Suppressor macrophage (primary cell): Measurements from ENCODE around the gene LMO7.

ENCODE experiments used
- DNase-seq, 4 experiments: peaks; one replicate each; pipeline ENCODE4 v3.0.0-alpha.2; 2020 to 2022

Gene LMO7

DNA sequence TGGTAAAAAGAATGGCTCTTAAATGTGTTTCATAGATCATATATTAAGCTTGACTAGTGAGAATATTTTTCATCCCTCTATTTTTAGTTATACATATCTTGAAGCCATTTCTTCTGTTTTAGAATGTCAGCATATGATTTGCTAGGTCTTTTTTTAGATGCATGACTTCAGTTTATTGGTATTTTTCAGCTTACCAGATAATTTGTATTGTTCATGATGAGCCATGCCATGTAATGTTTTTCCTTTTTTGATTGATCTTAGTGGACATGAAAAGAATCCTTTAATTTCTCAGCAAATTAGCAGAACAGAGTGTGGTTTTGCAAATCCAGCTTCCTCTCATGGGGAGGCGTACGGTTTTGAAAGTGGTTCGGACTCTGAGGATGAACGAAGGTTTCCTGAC, 168.5 kb downstream of the LMO7 start:
- no peak for DNase-seq

DNA sequence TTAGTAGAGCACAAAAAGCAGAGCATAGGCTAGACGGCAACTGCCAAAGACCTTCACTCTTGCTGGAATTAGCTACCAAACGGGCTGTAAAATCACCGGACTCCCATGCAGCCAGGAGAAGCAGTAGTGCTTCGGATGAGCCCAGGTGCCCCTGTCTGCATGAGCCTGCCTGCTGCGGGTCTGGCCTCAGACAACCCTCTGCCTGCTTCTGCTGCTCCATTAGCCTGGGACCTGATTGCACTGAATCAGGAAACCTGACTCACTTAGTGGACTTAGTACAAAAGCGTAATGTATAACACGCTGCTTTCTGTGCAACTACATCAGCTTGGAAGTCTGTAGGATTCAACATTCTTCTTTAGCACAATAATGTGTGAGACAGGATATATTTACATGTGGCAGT, 170.0 kb downstream of the LMO7 start:
- no peak for DNase-seq

DNA sequence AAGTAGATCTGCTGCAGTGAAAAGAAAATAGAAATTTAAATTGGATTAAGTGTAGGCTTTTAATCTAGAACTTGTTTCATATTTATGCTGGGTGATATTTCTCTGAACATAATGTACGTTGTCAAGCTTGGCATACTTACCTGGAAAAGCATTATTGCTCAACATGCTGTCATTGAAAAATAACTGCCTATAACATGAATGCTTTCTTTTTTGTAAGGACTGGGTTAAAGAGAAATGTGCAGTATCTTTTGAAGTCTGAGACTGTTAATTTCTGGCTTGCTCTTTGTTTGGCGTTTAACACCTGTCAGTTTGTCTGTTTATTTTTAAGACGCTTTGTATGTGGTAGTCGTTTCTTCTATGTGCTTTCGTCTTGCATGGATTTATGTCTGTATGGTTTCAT, 175.2 kb downstream of the LMO7 start:
- no peak for DNase-seq

DNA sequence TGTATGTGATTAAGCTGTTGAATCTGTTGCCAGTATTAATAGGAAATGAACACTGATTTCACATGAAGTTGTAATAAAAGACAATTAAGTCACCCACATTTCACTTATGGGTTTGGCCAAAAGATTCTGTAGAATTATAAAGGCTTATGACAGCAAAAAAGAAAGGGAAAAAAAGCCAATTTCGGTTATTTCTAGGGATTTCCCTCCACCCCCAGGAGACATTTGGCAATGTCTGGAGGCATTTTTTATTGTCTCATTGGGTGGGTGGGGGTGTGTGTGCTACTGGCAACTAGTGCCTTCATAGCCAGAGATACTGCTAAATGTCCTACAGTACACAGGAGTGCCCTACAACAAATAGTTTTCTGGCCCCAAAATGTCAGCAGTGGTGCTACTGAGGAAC, 175.7 kb downstream of the LMO7 start:
- DNase-seq = no peak

DNA sequence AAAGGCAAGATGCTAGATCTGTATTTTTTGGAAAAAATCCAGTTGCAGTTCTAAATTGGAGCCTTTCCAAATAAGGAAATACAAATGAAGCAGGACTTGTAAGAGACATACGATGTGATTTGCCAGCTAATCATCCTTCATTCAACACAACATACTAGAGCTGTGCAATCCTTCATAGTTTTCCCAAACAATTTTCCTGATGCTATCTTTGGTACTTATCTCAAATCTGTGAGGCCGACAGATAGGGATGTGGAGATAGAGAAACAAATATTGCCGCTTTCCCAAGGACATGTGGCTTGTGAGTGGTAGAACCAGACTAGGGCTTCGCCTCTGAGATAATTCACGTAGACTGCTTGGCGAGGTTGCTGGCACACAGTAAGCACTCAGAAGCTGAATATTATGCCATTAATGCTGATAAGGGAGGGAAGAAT, 176.6 kb downstream of the LMO7 start:
- DNase-seq = no peak

DNA sequence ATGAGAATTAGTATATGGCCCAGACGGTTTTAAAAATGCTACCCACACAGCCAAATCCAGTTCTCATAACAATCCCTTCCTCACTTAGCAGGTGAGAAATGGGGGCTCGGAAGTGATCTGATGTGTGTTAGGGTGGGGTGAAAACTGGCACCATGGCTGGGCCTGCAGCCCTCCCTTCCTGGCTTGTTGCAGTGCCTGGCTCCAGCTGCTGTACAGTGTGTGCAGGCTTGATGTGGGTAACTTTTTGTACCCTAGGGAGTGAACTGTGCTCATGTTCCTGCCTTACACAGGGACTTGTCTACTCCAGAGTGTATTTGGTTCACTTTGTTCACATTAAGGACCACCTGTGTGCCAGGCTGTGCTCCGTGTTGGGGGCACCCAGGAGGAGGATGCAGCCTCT, 177.2 kb downstream of the LMO7 start:
- DNase-seq = no peak

DNA sequence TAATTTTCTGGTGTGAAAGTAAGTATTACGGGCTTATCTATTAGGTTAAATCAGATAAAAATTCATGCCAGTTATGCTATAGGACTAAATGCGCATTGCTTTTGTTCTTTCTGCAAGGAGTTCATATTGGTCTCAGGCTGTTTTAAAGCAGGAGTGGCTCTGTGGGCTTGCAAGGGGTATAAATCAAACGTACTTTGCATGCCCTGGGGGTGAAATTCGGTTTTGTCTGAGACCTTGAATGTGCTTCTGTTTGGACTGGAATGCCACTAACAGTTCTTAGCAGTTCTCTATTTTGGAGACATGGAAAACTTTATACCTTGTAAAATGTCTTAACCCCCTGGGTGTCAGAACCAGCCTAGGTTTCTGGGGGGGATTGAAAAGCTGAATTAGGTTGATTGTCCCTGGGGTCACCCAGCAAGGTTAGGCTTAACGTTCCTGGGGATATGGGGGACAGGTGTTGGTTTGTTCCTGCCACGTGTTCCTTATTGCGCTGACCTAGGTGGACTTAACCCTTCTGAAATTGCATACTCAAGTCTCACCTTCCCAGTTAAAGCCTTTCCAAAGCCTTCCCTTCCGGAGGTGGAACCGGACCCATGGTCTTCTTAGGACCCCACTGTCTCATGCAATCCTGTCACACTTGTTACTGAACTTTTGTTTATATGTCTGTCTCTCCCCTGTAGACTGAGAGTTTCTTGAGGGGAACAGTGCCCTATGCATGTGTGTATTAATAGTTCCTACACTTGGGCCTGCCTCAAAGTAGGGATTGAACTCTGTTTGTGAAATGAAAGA, 182.2 kb downstream of the LMO7 start:
- no peak for DNase-seq

DNA sequence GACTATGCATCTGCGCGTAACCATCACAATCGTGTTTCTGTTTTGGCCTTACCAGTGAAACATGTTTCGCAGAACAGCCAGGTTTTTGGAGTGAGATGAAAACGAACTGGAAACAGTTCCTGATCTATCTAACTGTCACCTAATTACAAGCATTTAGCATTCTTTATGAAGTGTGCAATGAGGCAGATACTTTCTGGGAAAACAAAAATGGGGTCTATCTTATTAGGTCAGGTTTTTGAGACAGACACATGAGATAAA, 182.8 kb downstream of the LMO7 start:
- DNase-seq = no peak

DNA sequence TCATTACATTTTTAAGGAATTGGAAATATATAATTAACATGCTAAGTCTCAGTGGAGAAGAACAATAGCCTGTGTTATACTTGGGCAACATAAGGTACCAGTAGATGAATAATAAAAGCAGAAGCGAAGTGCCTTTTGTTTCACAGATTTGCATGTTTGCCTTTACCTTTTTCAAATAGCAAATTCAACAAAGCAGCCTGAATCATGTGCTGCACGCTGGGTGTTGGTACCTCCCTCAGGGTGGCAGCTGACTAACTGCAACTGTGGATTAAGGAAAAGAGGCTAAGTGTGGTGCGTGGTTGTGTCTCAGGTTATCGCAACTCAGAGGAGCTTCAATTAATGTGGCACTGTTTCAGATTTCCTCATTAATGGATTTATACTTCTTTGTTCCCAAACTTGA, 189.0 kb downstream of the LMO7 start:
- no peak for DNase-seq

DNA sequence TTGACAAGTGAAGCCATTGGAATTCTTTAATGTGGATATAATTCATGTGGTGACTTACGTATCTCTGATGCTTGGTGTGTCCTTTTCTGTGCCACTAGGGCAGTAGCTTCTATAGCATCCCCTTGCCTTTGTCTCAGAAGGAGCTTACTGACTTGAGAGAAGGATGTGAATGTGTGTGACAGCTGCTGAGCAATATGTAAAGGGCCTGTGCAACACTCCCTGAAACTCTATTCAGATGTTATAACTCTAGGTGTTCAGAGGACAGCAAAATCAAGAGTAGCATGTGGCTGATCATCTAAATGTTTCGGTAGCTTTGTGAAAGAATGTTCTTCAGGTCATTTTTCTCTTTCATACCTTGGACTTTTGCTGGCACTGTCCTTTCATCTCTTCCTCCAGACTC, 189.5 kb downstream of the LMO7 start:
- no peak for DNase-seq

DNA sequence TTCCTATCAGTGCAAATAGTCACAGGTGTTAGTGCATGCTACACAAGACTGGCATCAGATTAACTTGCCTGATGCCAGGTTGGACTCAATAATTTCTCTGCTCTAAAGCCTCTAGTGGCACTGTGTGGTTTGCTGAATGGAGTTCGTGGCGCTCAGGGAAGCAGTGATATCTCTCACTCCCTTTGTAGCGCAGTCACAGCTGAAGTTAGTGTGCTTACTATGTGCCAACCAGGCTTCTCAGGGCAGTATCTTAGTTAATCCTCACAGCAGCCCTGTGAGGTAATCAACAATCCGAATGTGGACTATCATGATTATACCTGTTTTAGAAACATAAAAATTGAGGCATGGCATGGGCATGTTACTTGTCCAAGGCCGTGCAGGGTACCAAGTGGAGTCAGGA, 190.3 kb downstream of the LMO7 start:
- no peak for DNase-seq

DNA sequence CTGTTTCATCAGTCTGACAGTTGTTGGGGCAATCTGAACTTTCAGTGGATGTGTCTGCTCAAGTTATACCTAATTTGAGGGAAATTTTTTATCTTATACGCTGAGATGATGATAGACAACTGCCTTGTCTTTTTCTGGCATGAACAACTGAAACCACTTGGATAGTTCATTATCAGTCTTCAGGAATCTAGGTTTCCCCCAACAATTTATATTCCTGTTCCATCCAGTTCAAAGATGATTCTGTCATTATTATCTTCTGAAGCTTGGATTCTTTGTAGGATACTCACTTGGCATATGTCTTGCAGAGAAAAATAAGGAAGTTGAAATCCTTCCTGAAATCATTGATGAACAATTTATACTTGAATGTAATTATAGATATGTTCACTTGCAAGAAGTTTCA, 193.7 kb downstream of the LMO7 start:
- DNase-seq = peak in 1 of 4 experiments; percentile 9

DNA sequence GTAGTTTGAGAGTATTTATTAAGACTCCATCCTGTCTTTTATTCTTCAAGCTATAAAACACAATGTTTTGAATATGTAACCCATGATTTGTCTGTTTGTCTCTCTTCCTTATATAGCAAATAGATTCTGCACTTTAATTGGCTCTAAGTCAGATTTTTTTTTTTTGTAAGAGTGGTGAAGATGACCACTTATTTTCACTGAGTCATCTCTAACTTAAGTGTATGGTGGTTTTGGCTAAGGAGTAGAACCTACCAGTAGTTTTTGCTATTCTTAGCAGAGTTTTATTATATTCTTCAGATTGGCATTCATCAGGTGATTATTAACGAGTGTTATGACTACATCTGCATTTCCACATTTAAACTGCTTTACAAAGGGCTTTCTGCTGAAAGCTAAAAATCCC, 194.7 kb downstream of the LMO7 start:
- DNase-seq = no peak

DNA sequence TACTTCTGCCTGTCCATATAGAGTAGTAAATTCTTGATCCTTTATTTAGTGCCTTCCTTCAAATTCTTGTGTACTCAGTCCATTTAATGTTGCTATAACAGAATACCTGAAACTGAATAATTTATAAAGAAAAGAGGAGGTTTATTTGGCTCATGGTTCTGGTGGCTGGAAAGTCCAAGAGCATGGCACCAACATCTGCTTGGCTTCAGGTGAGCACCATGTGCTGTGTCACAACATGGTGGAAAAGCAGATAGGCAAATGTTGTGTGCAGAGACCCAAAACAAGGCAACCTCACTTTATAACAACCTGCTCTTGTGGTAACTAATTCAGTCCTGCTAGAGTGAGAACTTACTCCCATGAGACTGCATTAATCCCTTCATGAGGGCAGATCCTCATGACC, 195.3 kb downstream of the LMO7 start:
- no peak for DNase-seq

DNA sequence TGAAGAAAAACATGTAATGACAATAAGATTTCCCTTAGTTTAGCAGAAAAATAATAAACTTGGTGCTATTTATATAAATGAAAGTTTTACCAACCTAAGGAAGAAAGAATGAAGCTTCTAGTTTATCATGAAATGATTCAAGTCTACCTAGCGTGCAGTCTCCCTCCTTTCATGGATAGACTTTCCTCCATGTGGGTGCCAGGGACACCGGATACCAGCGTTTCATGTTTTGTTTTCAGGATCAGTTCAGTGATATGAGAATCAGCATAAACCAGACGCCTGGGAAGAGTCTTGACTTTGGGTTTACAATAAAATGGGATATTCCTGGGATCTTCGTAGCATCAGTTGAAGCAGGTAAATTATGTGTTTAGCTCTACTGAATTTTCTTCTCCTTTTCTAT, 196.7 kb downstream of the LMO7 start:
- DNase-seq = no peak

DNA sequence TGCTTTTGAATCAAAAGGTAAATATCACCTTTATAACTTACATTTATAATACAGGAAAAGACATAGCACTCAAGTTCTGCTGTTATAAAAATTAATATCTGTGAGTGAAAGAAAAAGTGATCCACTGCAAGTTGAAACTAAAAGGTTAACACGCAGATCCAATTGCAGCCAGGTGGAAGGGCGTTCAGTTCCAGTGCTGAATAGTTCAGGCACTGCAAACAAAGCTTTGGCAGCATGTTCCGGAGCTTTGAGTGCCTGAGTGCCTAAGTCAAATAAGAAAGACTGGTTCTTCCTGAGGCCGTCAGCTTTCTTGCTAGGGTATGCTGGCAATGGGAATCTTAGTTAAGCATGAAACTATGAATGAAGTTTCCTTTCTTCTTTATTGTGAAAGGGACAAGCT, 200.3 kb downstream of the LMO7 start:
- DNase-seq = no peak

DNA sequence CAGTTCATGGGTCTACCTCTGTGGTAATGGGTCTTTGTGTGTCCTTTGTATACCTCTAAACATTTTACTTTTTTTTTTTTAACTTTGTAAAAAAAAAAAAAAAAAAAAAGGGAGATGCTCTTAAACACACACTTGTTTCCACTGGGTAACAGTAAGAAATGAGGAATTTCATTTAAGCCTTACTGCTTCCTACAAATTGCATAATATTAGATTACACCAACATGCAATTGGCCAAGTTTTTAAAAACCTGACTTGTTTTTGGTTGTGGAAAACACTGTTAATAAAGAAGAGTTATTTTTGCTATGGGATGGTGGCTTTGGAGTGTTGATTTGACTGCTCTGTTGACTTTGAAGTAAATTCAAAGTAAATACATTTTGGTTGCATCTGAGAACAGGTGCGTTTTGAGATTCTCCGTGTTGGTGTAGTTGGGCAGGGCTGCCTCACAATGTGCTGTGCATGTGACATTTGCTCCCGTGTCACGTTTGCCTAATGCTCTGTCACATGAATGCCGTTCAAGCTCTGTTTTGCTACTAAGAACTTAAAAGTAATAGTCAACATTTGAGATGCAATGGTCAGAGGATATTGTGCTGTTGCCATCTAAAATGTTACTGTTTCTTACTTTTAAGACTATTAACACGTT, 202.4 kb downstream of the LMO7 start:
- peak in 2 of 4 experiments; percentile 21 to 41 for DNase-seq

DNA sequence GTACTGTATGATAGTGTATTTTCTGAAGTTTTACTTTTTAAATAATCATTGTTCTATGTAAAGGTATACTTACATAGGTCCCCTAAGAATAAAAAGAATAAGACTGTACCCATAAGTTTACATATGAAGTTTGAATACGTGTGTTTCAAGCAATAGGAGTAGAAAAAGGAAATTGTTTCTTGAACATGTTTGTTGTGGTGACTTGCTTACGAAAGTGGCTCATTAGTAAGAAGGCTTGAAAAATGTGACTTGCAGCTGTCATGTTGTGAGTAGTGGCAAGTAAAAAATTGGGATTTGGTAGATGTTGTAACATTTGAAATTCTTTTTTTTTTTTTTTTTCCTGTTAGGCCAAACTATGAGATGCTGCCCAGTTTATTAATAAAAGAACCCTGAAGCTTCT, 203.3 kb downstream of the LMO7 start:
- DNase-seq = peak in 3 of 4 experiments; percentile 4 to 28 (median 23)

DNA sequence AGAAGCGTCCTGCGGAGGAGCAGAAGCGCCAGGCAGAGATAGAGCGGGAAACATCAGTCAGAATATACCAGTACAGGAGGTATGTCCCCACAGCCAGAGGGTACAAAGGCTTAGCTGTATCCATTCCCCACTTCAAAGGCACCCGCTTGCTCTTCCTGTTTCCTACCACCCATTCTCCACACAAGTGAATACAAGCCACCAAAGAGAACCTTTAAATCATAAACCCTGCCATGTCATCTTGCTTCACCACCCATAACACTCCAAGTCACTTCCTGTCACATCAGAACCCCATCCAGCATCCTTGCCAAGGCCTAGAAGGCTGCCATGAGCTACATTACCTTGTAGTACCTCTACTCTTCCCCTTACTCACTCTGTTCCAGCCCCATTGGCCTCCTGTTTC, 205.8 kb downstream of the LMO7 start:
- no peak for DNase-seq

DNA sequence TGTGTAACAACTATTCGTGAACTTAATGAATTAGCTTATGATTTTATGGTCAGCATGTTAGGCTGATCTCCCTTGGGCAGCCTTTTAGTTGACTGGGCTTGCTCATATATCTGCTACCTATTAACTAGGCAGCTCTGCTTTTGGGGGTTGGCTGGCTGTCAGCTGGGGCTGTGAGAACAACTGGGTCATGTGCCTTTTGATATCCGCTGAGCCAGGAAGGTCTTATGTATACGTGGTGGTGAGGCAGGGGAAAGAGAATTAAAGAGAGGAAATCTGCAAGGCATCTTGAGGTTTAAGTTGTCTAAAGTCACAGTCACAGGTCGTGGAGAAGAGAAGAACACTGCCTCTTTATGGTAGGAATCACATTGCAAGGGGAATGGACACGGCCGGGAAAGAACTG, 206.9 kb downstream of the LMO7 start:
- DNase-seq = no peak

DNA sequence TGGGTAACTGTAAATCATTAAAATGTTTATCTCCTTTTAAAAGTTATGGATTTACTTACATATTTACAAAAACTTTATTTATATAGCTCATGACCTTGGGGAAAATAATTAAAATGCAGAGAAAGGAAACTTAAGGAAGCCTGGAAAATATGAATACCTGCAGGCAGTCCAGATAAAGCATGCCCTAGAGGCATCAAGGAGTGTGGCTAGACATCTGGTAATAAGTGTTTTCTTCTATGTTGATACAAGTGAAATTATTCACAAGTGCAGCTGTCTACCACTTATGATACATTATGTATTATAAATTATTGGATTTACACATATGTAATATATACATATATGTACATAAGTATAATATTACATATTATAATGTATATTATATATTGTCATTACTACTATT, 207.9 kb downstream of the LMO7 start:
- no peak for DNase-seq

DNA sequence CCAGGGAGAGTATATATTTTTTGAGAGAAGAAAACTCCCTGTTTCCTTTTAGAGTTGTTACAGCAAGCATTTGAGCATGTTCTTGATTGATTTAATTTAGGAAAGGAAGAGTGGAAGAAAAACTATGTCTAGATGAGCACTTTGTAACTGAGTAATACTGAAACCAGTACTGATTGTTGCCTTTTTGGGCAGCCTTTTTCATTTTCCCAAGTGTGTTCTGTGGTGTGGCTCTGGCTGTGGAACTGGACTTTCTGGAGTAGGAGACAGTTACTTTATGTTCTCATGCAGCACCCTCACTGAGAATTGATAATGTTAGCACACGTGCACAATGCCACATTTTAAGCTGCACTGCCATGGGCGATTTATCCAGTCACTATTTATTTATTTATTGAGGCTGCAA, 211.5 kb downstream of the LMO7 start:
- DNase-seq = no peak

DNA sequence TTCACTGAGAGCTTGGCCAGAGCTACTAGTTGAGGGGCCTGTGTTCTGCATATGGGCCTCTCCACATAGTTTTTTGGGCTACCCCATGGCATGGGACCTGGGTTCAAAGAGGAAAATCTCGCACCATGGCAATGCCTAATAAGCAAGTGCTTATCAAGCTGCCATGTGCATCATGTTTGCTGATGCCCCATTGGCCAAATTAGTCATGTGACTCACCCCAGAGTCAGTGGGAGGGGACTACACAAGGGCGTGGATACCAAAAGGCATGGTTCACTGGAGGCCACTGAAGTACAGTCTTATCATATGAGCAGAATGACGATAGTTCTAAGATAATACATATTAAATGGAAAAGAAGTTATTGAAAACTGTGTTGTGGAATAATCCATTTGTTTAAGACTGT, 214.8 kb downstream of the LMO7 start:
- DNase-seq = no peak

DNA sequence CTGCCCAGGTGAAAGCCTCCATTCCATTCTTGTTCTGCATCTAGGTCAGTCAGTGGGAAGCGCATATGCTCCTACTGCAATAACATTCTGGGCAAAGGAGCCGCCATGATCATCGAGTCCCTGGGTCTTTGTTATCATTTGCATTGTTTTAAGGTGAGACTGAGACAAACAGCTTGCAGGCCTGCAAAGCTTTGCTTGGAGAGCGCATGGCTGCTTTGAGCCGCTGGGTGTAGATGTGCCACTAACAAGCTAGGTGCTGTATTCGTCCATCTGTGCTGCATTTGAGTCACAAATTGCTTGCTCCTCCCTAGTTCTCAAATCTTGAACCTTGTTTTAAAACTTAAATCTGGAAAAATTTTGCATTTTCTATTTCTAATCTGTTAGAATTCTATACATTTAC, 219.1 kb downstream of the LMO7 start:
- DNase-seq = no peak

DNA sequence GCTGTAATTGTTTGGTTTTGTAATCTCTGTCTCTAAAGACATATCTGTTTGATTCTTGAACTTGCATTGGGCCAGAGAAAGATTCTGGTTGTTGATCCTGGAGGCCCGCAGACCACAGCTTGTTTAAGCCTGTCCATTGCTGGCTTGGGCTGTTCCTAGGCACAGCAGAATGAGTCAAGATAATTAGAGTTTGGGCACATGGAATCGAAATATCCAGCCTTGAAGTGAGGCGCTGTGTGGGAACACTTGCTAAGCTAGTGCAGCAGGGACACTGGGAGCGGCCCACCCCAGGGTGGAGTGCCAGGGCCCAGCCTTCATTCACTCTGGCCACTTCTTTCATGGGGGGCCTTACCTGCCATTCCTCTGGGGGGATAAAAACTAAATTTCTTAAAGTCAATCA, 219.7 kb downstream of the LMO7 start:
- DNase-seq = no peak
